Skin of body (tissue), 2 donors: Measurements from ENCODE around the gene KMT2A. TPM values are rescaled to one million over a fixed set of nuclear protein-coding genes. Genes with fewer than 3 reads are reported as not detected.
"Not testable (repeated sequence)": the region's sequence is repeated elsewhere in the genome, so short reads cannot be mapped to it uniquely, and the experiment has no call there.

ENCODE experiments used
- DNase-seq: peaks from one replicate; lab custom pipeline; 2025; lab: John Stamatoyannopoulos, UW
- total RNA-seq: library from RNA; depleted of rRNA; stranded (reverse); fragments of >200 nt; gene quantifications from one replicate; pipeline ENCODE4 v1.2.3, GENCODE V29; 2014

The KMT2A gene
- total RNA-seq: 59.4 TPM

DNA sequence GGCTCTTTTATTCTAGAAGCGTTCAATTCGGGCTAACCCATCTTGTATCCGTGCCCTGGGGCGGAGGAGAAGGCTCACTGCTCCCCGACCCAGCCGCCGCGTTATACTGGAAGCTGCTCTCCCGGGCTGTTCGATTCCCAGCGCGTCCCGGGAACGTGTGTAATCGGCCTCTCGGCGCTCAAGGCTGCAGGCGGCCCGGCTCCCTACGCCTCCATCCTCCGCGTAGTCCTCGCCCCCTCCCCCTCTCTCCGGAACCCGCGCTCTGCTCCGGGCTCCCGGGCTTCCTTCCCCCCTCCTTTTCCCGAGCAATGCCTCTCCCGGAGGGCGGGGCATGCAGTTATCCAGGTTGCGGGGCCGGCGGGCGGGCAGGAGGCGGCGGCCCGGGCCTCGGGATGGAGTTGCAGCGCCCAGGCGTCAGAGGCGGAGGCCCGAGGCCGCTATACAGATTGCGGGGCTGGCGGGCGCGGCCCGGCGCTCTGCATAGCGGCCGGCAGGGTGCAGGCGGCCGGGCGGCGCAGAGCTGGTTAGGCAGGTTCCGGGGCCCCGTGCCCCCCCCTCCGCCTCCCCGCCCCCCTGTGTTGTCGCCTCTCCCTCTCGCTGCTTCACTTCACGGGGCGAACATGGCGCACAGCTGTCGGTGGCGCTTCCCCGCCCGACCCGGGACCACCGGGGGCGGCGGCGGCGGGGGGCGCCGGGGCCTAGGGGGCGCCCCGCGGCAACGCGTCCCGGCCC is at the start of gene KMT2A:
TSS of gene KMT2A (plus strand) at position 600 of the 732 bp plus-strand sequence. CDS start at position 621, 21 bp downstream.
- DNase-seq: peak; percentile 98

DNA sequence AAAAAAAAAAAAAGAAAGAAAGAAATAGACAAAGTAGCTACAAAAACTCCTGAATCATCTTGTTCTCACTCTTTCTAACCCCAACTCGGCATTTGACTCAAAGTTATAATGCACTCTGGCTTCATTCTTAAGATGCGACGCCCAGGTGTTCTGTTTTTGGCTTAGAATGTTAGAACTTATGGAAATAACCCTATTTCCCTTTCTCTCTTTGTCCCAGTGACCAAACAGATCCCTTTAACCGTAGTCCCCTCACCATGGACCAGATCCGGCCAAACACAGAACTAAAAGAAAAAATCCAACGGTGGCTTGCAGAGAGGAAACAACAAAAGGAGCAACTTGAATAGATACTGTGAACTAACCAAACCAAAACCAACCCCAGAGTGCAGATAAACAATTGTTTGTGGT is 40.2 kb upstream of the KMT2A start:
- DNase-seq: no peak

GRCh38 chr11:118397448-118397847 is 38.8 kb upstream of the KMT2A start:
- no peak for DNase-seq

- DNase-seq: no peak
Measured at GRCh38 chr11:118398791-118399559, 37.3 kb upstream of the KMT2A start.

DNA sequence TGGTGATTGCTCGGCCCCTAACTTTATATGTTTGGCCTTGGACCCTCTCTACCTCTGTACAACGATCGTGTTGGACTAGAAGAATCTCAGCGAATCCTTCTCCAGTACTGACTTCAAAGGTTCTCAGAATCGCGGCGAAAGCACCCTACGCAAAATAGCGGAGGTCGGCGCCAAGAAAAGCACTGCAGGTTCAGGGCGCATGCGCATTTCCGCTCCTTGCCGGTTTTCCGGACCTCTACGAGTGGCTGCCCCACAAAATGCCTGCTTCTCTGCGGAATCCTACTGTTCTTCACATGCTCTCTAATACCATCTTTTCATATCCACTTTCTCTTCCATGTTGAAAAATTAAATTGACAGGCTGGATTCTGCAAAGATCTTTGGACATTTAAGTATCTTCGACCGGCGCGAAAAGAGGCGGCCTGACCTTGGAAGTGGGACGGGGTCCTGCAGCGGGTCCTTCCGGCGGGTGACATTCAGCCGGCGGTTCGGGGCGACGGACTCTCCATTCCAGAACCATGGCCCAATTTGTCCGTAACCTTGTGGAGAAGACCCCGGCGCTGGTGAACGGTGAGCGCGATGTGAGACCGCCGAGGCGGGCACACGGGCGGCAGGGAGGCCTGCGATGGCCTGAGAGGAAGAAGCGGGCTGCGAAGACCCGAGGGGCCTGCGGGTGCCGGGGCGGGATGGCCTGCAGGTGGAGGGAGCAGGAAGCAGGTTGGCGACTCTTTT is 35.0 kb upstream of the KMT2A start, which contains the start of gene ATP5MG:
TSS of gene ATP5MG (plus strand) at position 456 of the 729 bp plus-strand sequence. CDS start at position 516, 60 bp downstream.
- peak; percentile 90 for DNase-seq

GRCh38 chr11:118401880-118402590 is 34.3 kb upstream of the KMT2A start:
- peak; percentile 18 for DNase-seq

GRCh38 chr11:118402594-118402993 is 33.7 kb upstream of the KMT2A start:
- not testable (repeated sequence) for DNase-seq

DNA sequence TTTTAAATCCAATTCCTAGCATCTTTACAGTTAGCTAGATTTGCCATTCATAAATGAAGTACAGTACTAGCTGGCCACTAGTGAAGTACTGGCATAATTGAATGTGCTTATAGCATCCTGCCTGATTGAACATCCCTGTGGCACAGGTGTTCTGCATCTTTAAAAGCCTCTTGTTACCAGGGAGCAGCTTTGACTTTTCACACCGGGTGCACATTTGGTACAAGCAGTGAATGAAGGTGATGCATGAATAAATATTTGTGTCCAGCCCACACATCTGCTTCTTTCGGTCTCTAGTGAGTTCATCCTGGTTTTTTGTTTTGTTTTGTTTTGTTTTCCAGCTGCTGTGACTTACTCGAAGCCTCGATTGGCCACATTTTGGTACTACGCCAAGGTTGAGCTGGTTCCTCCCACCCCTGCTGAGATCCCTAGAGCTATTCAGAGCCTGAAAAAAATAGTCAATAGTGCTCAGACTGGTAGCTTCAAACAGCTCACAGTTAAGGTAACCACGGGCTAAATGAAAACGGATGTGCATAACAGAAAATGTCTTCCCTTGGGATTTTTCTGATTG is 29.6 kb upstream of the KMT2A start:
- no peak for DNase-seq

GRCh38 chr11:118410055-118410745 is 26.1 kb upstream of the KMT2A start:
- no peak for DNase-seq

- no peak for DNase-seq
Measured at GRCh38 chr11:118411530-118411929, 24.8 kb upstream of the KMT2A start.

GRCh38 chr11:118412921-118413320 is 23.4 kb upstream of the KMT2A start:
- DNase-seq: no peak

DNA sequence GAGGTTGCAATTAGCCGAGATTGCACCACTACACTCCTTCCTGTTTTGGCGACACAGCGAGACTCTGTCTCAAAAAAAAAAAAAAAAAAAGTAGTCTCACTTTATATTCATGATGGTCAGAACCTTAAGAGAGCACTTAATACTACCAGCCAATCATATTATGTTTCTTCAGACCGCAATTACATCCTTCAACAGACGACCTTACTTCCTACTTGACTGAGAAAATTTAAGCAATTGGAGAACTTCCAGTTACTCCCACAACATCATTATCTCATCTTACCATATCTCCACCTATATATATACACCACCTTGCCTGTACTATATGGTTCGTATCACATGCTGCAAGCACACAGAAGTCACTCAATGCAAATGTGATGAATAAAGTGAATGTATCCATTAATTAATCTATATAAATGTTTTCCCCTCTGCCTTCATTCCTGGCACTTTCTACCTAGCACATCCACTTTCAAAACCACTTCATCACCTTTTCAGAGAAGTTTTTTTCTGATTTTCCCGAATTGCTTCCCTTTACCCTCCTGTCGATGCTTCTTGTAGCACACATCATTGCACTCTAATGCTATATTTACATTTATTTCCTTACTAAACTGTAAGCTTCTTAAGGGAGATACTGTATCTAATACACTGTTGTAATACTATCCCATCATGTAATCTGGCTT is 21.1 kb upstream of the KMT2A start:
- DNase-seq: no peak

DNA sequence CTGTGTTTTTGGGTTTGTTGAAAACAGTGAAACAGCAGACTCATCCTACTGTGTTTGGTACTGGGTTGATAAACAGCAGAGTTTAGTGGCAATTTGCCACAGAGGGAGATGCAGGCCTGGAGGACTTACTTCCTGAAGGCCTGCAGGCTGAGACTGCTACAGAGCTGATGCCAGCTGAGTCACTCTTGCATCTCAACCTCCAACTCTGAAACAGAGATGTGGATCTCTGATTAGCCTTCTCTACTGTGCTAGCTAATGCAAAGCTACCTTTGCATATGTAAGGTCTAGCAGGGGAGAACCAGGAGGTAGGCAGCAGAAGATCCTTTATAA is 20.6 kb upstream of the KMT2A start:
- no peak for DNase-seq

DNA sequence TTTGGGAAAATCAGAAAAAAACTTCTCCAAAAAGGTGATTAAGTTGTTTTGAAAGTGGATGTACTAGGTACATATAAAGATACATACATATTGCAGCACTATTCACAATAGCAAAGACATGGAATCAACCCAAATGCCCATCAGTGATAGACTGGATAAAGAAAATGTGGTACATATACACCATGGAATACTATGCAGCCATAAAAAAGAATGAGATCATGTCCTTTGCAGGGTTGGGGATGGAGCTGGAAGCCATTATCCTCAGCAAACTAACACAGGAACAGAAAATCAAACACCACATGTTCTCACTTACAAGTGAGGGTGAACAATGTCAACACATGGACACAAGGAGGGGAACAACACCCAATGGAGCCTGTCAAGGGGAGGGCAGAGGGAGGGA is 19.4 kb upstream of the KMT2A start:
- not testable (repeated sequence) for DNase-seq

DNA sequence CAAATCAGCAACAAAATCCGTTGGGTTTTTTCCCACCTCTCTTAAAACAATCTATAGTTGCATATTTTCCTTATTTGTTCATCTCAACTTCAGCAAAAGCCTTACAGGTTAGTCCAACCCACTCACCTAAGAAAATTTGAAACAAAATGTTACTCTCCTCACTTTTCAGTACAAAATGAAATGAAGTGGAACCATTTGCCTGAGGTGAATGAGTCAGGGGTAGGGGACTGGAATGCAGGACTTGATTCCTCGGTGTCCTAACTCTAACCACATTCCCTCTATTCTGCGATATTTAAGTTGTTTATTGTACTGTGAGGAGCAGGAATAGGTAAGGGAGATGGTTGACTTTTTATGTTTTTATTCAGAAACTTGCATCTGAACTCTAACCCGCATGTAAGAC is 18.5 kb upstream of the KMT2A start:
- DNase-seq: no peak

- DNase-seq: no peak
Measured at GRCh38 chr11:118418766-118419165, 17.5 kb upstream of the KMT2A start.

- DNase-seq: no peak
Measured at GRCh38 chr11:118427707-118428106, 8.6 kb upstream of the KMT2A start.

- no peak for DNase-seq
Measured at GRCh38 chr11:118430956-118431355, 5.3 kb upstream of the KMT2A start.

- DNase-seq: no peak
Measured at GRCh38 chr11:118434123-118434552, 2.2 kb upstream of the KMT2A start.
